GM12873 (cell line): ENCODE data around the gene CRABP2.
A peak's percentile ranks its signal among the peaks of the same experiment; 100 is the strongest.

ENCODE experiments used
- TF ChIP-seq, protein P1 (sequence below): IDR thresholded peaks from 2 replicates; pipeline ENCODE4 v1.5.1; 2012; ENCODE audit warnings: low read depth, mild to moderate bottlenecking, moderate library complexity, low read length, control low read depth; ENCODE audit not compliant: insufficient read depth; ENCODE audit errors: missing control alignments

Gene CRABP2

GRCh38 chr1:156727926-156728598 lies 22.7 kb upstream of the CRABP2 start, which contains the start of gene METTL25B:
METTL25B (plus strand) TSS chr1:156728469; CDS start chr1:156729105, 636 bp downstream.
- TF ChIP-seq, protein P1, sequence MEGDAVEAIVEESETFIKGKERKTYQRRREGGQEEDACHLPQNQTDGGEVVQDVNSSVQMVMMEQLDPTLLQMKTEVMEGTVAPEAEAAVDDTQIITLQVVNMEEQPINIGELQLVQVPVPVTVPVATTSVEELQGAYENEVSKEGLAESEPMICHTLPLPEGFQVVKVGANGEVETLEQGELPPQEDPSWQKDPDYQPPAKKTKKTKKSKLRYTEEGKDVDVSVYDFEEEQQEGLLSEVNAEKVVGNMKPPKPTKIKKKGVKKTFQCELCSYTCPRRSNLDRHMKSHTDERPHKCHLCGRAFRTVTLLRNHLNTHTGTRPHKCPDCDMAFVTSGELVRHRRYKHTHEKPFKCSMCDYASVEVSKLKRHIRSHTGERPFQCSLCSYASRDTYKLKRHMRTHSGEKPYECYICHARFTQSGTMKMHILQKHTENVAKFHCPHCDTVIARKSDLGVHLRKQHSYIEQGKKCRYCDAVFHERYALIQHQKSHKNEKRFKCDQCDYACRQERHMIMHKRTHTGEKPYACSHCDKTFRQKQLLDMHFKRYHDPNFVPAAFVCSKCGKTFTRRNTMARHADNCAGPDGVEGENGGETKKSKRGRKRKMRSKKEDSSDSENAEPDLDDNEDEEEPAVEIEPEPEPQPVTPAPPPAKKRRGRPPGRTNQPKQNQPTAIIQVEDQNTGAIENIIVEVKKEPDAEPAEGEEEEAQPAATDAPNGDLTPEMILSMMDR: no peak

DNA sequence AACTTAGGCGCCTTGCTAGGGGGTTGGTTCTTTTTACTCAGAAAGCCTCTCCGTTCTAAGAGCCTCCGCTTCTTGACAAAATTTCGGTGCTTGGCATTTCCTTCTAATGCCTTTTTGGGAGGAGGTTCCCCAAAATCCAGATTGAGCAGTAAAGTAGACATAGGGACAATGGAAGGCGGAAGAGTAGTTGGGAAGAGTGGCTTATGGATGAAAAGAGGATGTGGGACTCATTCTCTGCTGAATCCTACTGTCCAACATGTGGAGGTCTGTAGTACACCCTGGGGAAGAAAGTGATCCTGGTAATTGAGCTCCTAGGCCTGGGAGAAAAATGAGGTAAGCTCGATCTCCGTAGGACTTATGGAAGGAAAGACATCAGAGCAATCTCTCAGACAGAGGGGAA lies 22.1 kb upstream of the CRABP2 start:
- TF ChIP-seq, protein P1: no peak

DNA sequence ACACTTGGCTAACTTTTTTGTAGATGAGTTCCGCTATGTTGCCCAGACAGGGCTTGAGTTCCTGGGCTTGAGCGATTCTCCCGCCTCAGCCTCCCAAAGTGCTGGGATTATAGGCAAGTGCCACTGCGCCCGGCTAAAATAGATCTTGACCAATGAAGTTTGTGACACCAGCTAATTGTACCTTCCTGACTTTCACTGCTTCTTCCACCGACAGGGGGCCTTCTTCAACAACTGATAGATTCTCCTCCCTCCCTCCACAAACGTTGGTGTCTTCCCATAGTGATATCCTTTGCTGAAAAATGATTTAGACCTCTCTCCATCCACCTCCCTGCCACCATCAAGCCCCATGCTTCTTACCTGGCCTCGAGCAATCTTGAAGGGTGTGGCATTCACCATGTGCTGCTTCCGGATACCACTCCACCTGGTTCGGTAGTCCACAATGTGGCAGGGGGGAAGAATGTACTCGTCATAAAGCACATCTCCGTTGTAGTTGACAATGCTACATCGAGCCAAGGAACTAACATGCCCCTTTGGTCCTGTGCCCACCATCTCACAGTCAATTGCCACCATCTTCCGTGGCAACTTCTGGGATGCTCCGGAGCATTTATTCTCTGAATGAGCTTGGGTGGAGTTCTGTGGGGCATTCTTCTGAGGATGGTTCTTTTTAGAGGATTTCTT lies 21.3 kb upstream of the CRABP2 start:
- TF ChIP-seq, protein P1: peak; percentile 82

GRCh38 chr1:156725683-156726280 lies 20.4 kb upstream of the CRABP2 start:
- TF ChIP-seq, protein P1: peak; percentile 99

DNA sequence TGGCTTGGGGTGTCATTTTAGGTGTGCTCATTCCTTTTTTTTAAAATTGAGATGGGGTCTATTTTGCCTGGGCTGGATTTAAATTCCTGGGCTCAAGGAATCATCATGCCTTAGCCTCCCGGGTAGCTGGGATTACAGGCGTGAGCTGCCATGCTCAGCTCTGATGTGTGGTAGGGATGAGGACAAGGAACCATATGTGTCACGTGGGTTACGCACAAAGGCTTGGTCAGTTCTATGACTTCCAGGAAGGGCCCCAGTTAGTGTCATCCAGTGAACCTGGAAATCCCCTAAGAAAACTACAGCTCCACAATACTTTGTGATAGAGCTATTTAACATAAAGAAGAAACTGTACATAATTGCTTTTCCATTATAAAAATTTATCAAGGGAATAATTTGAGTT lies 16.2 kb upstream of the CRABP2 start:
- TF ChIP-seq, protein P1: no peak

GRCh38 chr1:156721131-156721530 lies 15.7 kb upstream of the CRABP2 start:
- TF ChIP-seq, protein P1: no peak

GRCh38 chr1:156717351-156717750 lies 12.0 kb upstream of the CRABP2 start:
- TF ChIP-seq, protein P1: no peak
